Loucy (cell line): ENCODE data around the gene FBXL15.

Experiments used
- H2AFZ ChIP-seq: fragments of 200-600 bp; sonication (generic); 2 replicates; pipeline ENCODE4 v1.6.0; 2016; ENCODE audit warnings: antibody characterized with exemption, mild to moderate bottlenecking, low read length, moderate library complexity
- H3F3A ChIP-seq: fragments of 200-600 bp; 2 replicates; pipeline ENCODE4 v1.6.0; 2016; ENCODE audit warnings: antibody characterized with exemption, low read depth, mild to moderate bottlenecking
- H3K27me3 ChIP-seq: fragments of 200-600 bp; sonication (generic); 2 replicates; pipeline ENCODE4 v1.6.1; 2014; ENCODE audit warnings: low read length, mild to moderate bottlenecking; ENCODE audit not compliant: insufficient read depth, poor library complexity, severe bottlenecking
- H3K36me3 ChIP-seq: fragments of 200-600 bp; sonication (generic); 2 replicates; pipeline ENCODE4 v1.6.1; 2016; ENCODE audit warnings: low read length; ENCODE audit not compliant: insufficient read depth
- H3K4me1 ChIP-seq: fragments of 200-600 bp; sonication (generic); 2 replicates; pipeline ENCODE4 v1.5.1; 2014; ENCODE audit warnings: low read length, mild to moderate bottlenecking; ENCODE audit not compliant: insufficient read depth, poor library complexity, severe bottlenecking
- H3K4me2 ChIP-seq: fragments of 200-600 bp; sonication (generic); 2 replicates; pipeline ENCODE4 v1.6.0; 2014; ENCODE audit warnings: antibody characterized with exemption, low read length, low read depth, mild to moderate bottlenecking; ENCODE audit not compliant: poor library complexity, severe bottlenecking
- H3K4me3 ChIP-seq: fragments of 200-600 bp; sonication (generic); 2 replicates; pipeline ENCODE4 v1.5.1; 2014; ENCODE audit warnings: low read length, mild to moderate bottlenecking, mixed read lengths; ENCODE audit not compliant: poor library complexity, severe bottlenecking
- H3K79me2 ChIP-seq: fragments of 200-600 bp; sonication (generic); 2 replicates; pipeline ENCODE4 v1.6.1; 2014; ENCODE audit warnings: low read length; ENCODE audit not compliant: insufficient read depth
- H3K9ac ChIP-seq: fragments of 200-600 bp; sonication (generic); 2 replicates; pipeline ENCODE4 v1.6.0; 2014; ENCODE audit warnings: mild to moderate bottlenecking, low read depth, low read length, moderate library complexity; ENCODE audit not compliant: poor library complexity, severe bottlenecking
- H3K9me2 ChIP-seq: fragments of 200-600 bp; sonication (generic); replicated peaks from 2 replicates; pipeline ENCODE4 v1.6.1; 2016; ENCODE audit warnings: low read depth, low read length, mixed read lengths
- H3K9me3 ChIP-seq: fragments of 200-600 bp; sonication (generic); 2 replicates; pipeline ENCODE4 v1.6.1; 2014; ENCODE audit warnings: mild to moderate bottlenecking, antibody characterized with exemption, low read length, low read depth; ENCODE audit not compliant: insufficient read depth
- H4K20me1 ChIP-seq: fragments of 200-600 bp; sonication (generic); 2 replicates; pipeline ENCODE4 v1.6.0; 2014; ENCODE audit warnings: antibody characterized with exemption, low read length, mild to moderate bottlenecking; ENCODE audit not compliant: insufficient read depth, poor library complexity, severe bottlenecking
- CTCF ChIP-seq: fragments of 200-600 bp; sonication (generic); conservative IDR thresholded peaks from 2 replicates; pipeline ENCODE4 v1.5.1; 2014; ENCODE audit warnings: mild to moderate bottlenecking, antibody characterized with exemption, low read length
- EZH2phosphoT487 ChIP-seq: fragments of 200-600 bp; IDR thresholded peaks from 2 replicates; pipeline ENCODE4 v1.6.1; 2018; ENCODE audit warnings: antibody characterized with exemption, mild to moderate bottlenecking, moderate library complexity, borderline replicate concordance

FBXL15 gene

DNA sequence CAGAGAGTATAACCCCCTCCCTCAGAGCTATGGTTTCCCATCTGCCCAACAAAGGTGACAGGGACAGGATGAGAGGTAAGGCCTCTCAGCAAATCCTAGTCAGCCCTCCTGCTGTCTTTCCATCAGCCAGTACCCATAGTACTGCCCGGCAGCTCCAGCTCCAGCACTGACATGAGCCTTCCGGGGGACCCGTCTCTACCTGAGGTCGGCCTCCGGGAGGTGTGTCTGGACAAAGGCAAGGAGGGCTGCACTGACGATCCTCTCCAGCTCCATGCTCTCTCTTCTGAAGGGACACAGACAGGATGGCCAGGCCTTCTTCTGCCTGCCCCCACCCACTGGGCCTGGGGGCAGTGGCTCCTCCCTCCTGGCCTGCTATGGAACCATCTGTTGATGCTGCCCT, 4.3 kb downstream of the FBXL15 start:
- Histone ChIP-seq H3K9ac (no peak overlapping the region), H3K4me3 (no peak overlapping the region), H3K36me3 (no peaks in the 10 kb centered on the region; the same call in 1 of the 2 replicates), H3K79me2 (peaks cover 19% of the 10 kb centered on the region), H4K20me1 (no peaks in the 10 kb centered on the region), H3K4me1 (peaks cover 18% of the 10 kb centered on the region), H2AFZ (no peak overlapping the region), H3K9me3 (no peaks in the 10 kb centered on the region), H3F3A (no peaks in the 10 kb centered on the region), H3K9me2 (no peaks in the 10 kb centered on the region), H3K4me2 (no peak overlapping the region), H3K27me3 (no peaks in the 10 kb centered on the region)
- TF ChIP-seq EZH2phosphoT487 (no peak), CTCF (no peak)

DNA sequence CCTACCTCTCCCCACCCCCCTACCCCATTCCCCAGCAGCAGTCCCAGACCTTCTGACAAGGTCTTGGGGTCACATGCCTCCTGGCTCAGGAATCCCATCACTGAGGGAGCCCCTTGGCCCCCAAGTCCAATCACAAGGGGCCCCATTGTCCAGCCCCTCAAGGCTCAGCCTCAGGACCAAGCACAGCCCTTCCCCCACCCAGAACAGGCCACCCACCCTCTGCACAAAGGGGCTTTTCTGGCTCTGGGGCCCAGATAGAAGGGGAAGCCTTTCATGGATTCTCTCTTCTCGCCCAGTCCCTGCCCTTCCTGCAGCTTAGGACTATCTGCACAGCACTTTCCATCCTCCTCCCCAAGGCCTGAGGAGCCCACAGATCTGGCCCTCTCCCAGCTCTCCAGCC, 4.8 kb downstream of the FBXL15 start:
- H3K27me3 ChIP-seq, result no peaks in the 10 kb centered on the region
- H4K20me1 ChIP-seq, result no peaks in the 10 kb centered on the region
- H3K79me2 ChIP-seq, result peaks cover 20% of the 10 kb centered on the region
- no peaks in the 10 kb centered on the region; the same call in 1 of the 2 replicates for H3K36me3 ChIP-seq
- H3K4me1 ChIP-seq, result peaks cover 13% of the 10 kb centered on the region
- H3K9me3 ChIP-seq, result no peaks in the 10 kb centered on the region
- no peak for TF ChIP-seq EZH2phosphoT487
- no peak for TF ChIP-seq CTCF
- no peak overlapping the region for H3K9ac ChIP-seq
- no peaks in the 10 kb centered on the region for H3F3A ChIP-seq
- H3K4me3 ChIP-seq, result no peak overlapping the region
- H3K4me2 ChIP-seq, result no peak overlapping the region
- H2AFZ ChIP-seq, result no peak overlapping the region
- no peaks in the 10 kb centered on the region for H3K9me2 ChIP-seq

DNA sequence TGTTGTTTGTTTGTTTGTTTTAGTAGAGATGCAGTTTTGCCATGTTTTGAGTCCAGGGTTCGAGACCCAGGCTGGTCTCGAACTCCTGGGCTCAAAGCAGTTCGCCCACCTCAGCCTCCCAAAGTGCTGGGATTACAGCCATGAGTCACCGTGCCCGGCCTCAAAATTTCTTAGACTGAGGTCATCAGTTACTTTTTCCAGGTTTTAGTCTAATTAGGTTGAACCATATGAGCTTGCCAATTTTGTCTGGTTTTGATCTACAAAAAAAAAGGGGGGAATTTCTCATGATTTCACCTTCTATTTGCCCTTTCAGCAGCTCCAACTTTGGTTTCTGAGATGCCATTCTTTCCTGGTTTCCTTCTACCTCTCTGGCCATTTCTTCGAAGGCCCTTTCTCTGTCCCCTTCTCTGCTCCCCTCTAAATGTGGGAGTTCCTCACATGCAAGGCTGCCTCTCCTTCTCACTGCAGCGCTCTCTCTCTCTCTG, 6.2 kb downstream of the FBXL15 start:
- Histone ChIP-seq H4K20me1 (no peaks in the 10 kb centered on the region), H3K9me2 (no peaks in the 10 kb centered on the region), H3K27me3 (no peaks in the 10 kb centered on the region), H3K36me3 (no peaks in the 10 kb centered on the region; the same call in 1 of the 2 replicates), H2AFZ (no peak overlapping the region), H3K9me3 (no peaks in the 10 kb centered on the region), H3K4me2 (no peak overlapping the region), H3K4me3 (no peak overlapping the region), H3K4me1 (peaks cover 13% of the 10 kb centered on the region), H3K9ac (no peak overlapping the region), H3F3A (no peaks in the 10 kb centered on the region), H3K79me2 (peaks cover 27% of the 10 kb centered on the region)
- TF ChIP-seq CTCF, result no peak
- TF ChIP-seq EZH2phosphoT487, result no peak
